Measurements from ENCODE around the gene CDKAL1.

The CDKAL1 gene

DNA sequence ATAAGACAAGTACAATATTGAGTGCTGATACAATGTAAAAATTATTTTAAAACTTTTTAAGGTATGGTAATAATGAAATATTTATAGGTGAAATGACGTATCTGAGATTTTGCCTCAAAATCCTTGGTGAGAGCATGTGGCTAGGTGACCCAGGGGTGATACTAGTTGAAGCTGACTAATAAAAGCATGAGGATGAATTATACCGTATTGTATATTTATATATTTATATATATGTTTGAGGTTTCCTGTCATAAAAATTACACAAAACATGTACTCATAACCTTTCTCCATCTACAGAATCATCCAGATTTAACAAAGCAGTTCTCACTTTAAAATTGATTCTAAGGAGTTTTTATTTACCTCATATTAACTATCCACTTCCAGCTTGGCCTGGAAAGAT is 358.1 kb downstream of the CDKAL1 start:
- TF ChIP-seq GATA2 (IDR thresholded peaks at IDR 0.05; ENCODE audit: low read depth, low read length) (no peak), GATA3 (IDR thresholded peaks at IDR 0.05; ENCODE audit: low read depth, low read length) (no peak)

DNA sequence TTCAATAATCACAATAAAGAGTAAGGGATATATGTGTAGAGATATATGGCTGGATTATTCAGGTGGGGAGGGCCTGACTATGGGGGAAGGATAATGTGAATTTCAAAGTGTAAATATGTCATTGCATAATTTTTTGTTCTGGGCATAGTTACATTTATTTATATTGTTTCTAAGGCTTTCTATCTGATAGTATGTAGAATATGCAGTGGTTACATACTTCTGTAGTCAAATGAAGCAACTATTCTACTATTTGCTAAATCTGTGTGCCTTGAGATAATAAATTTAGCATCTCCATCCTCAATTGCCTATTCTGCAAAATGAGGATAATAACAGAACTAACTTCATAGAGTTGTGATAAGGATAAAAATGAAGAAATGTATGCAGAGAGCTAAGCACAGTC is 359.2 kb downstream of the CDKAL1 start:
- TF ChIP-seq GATA2 (IDR thresholded peaks at IDR 0.05; ENCODE audit: low read depth, low read length), result no peak
- TF ChIP-seq GATA3 (IDR thresholded peaks at IDR 0.05; ENCODE audit: low read depth, low read length), result no peak

- no peak for TF ChIP-seq GATA3 (IDR thresholded peaks at IDR 0.05; ENCODE audit: low read depth, low read length)
- TF ChIP-seq GATA2 (IDR thresholded peaks at IDR 0.05; ENCODE audit: low read depth, low read length), result no peak
These were observed 366.3 kb downstream of the CDKAL1 start for GRCh38 chr6:20900389-20901160.

DNA sequence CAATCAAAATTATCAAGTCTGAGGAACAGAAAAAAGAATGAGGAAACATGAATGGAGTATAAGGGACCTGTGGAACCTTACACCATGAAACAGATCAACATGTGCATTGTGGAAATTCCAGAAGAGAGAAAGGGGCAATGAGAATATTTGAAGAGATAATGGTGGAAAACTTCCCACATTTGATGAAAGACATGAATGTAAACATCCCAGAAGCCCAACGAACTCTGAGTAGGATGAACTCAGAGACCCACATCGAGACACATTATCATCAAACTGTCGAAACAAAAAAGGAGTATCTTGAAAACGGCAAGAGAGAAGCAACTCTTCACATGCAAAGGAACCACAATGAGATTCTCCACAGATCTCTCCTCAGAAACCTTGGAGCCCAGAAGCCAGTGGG is 371.1 kb downstream of the CDKAL1 start:
- no peak for TF ChIP-seq GATA3 (IDR thresholded peaks at IDR 0.05; ENCODE audit: low read depth, low read length)
- TF ChIP-seq GATA2 (IDR thresholded peaks at IDR 0.05; ENCODE audit: low read depth, low read length), result no peak

DNA sequence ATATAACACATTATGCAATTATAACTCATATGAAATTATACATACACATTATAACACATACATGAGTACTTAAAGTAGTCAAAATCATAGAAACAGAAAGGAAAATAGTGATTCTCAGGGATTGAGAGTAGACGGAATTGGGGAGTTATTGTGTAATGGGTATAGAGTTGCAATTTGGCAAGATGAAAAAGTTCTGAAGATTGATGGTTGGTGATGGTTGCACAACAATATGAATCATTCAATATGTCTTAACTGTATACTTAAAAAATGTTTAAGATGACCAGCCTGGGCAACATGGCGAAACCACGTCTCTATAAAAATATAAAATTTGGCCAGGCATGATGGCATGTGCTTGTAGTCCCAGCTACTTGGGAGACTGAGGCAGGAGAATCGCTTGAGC is 372.7 kb downstream of the CDKAL1 start:
- TF ChIP-seq GATA3 (IDR thresholded peaks at IDR 0.05; ENCODE audit: low read depth, low read length) (no peak), GATA2 (IDR thresholded peaks at IDR 0.05; ENCODE audit: low read depth, low read length) (no peak)

DNA sequence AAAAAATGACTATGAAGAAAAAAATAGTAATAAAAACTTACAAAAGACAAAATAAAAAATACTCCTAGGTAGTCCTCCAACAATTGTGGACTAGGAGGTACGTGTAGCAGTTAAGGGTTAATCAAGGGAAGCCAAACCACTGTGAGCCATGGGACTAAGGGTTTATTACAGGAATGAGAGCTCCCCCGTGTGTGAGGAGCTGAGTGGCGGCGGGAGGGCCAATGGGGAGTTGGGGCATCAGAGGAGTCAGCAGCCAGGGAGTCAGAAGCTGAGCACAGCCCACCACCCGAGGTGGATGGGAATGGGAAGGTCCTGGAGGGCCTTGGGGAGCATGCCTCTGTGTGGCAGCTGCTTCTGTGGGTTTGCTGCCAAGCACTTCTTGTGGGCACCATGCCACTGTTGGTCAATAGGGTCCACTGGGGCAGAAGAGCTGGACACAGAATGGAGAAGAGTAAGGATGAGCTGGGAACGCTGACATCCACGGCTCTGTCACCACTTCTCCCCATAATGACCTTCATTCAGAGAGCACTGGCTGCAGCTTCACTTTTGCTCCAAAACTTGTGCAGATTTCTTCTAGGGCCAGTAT is 373.3 kb downstream of the CDKAL1 start:
- TF ChIP-seq GATA3 (IDR thresholded peaks at IDR 0.05; ENCODE audit: low read depth, low read length), result no peak
- no peak for TF ChIP-seq GATA2 (IDR thresholded peaks at IDR 0.05; ENCODE audit: low read depth, low read length)

GRCh38 chr6:20909621-20910020 is 375.4 kb downstream of the CDKAL1 start:
- no peak for TF ChIP-seq GATA3 (IDR thresholded peaks at IDR 0.05; ENCODE audit: low read depth, low read length)
- no peak for TF ChIP-seq GATA2 (IDR thresholded peaks at IDR 0.05; ENCODE audit: low read depth, low read length)

DNA sequence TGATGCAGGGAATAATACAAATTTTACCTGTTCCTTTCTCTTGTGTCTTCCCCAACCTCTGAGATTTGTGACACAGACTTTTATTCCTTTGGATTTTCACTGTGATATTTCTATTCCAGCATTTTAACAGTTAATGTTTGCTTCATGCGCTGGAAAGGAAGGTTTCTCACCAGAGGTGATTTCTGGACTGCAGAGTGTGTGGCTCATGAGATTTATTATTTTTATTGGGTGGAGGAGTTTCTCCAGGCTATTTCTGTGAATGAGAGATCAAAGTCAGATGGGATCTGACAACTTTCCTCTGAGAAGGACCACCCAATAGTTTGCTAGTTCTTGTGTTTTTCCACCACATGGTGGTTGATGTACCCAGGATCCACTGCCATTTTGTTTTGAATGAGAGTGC is 377.5 kb downstream of the CDKAL1 start:
- no peak for TF ChIP-seq GATA2 (IDR thresholded peaks at IDR 0.05; ENCODE audit: low read depth, low read length)
- TF ChIP-seq GATA3 (IDR thresholded peaks at IDR 0.05; ENCODE audit: low read depth, low read length), result no peak

GRCh38 chr6:20915156-20915555 is 380.9 kb downstream of the CDKAL1 start:
- no peak for TF ChIP-seq GATA3 (IDR thresholded peaks at IDR 0.05; ENCODE audit: low read depth, low read length)
- TF ChIP-seq GATA2 (IDR thresholded peaks at IDR 0.05; ENCODE audit: low read depth, low read length), result no peak

DNA sequence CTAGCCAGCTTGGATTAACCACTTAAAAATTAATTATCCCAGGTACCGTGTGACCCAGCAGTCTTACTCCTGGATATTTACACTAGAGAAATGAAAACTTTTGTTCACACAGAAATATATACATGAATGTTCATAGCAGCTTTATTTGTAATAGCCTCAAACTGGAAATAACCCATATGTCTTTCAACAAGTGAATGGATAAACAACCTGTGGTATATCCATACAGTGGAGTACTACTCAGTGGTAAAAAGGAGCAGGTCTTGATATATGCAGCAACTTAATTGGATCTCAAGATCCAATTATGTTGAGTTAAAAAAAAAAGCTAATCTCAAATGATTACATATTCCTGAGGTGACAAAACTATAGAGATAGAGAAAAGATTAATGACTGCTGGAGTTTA is 381.4 kb downstream of the CDKAL1 start:
- TF ChIP-seq GATA3 (IDR thresholded peaks at IDR 0.05; ENCODE audit: low read depth, low read length), result no peak
- TF ChIP-seq GATA2 (IDR thresholded peaks at IDR 0.05; ENCODE audit: low read depth, low read length), result no peak

GRCh38 chr6:20916086-20916485 is 381.8 kb downstream of the CDKAL1 start:
- TF ChIP-seq GATA2 (IDR thresholded peaks at IDR 0.05; ENCODE audit: low read depth, low read length) (no peak), GATA3 (IDR thresholded peaks at IDR 0.05; ENCODE audit: low read depth, low read length) (no peak)

- TF ChIP-seq GATA2 (IDR thresholded peaks at IDR 0.05; ENCODE audit: low read depth, low read length) (no peak), GATA3 (IDR thresholded peaks at IDR 0.05; ENCODE audit: low read depth, low read length) (no peak)
These were observed 384.6 kb downstream of the CDKAL1 start for GRCh38 chr6:20918868-20919267.

GRCh38 chr6:20919677-20920385 is 385.6 kb downstream of the CDKAL1 start:
- TF ChIP-seq GATA3 (IDR thresholded peaks at IDR 0.05; ENCODE audit: low read depth, low read length), result no peak
- TF ChIP-seq GATA2 (IDR thresholded peaks at IDR 0.05; ENCODE audit: low read depth, low read length), result no peak

DNA sequence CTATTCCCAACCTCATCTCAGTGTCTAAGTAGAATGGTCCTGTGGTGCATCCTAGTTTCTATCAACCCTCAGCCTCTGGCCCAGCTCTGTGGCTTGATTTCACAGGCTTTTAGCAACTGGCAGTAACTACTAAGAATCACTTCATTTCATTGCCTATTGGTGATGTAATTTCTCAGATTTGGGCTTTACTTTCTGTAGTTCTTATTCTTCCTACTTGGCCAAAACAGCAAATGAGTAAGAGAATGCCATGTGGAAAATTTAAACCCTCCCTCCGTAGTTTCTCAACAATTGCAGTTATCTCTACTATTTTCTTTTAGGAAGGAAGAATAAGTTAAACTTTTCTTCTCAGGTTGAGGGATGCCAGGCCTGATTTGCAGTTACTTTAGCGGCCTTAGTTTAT is 387.3 kb downstream of the CDKAL1 start:
- no peak for TF ChIP-seq GATA3 (IDR thresholded peaks at IDR 0.05; ENCODE audit: low read depth, low read length)

- no peak for TF ChIP-seq GATA2 (IDR thresholded peaks at IDR 0.05; ENCODE audit: low read depth, low read length)
- TF ChIP-seq GATA3 (IDR thresholded peaks at IDR 0.05; ENCODE audit: low read depth, low read length), result no peak
These were observed 388.5 kb downstream of the CDKAL1 start for GRCh38 chr6:20922743-20923142.

Measured in SH-SY5Y (cell line).